GM12864 (cell line): ENCODE measurements around the gene PDE4A.
A peak's percentile ranks its signal among the peaks of the same experiment; 100 is the strongest.

Experiments used
- DNase-seq: peaks from one replicate; pipeline ENCODE4 v3.0.0-alpha.2; 2011; ENCODE audit warnings: low read depth
- H3K4me3 ChIP-seq: 2 replicates; pipeline ENCODE4 v1.5.1; 2011; ENCODE audit warnings: mild to moderate bottlenecking, low read depth, low read length, control low read depth
- TF ChIP-seq, protein P1 (sequence below): IDR thresholded peaks from 2 replicates; pipeline ENCODE4 v1.5.1; 2011; ENCODE audit warnings: low read depth, mild to moderate bottlenecking, moderate library complexity, low read length, control low read depth, inconsistent platforms; ENCODE audit errors: missing control alignments

PDE4A gene

DNA sequence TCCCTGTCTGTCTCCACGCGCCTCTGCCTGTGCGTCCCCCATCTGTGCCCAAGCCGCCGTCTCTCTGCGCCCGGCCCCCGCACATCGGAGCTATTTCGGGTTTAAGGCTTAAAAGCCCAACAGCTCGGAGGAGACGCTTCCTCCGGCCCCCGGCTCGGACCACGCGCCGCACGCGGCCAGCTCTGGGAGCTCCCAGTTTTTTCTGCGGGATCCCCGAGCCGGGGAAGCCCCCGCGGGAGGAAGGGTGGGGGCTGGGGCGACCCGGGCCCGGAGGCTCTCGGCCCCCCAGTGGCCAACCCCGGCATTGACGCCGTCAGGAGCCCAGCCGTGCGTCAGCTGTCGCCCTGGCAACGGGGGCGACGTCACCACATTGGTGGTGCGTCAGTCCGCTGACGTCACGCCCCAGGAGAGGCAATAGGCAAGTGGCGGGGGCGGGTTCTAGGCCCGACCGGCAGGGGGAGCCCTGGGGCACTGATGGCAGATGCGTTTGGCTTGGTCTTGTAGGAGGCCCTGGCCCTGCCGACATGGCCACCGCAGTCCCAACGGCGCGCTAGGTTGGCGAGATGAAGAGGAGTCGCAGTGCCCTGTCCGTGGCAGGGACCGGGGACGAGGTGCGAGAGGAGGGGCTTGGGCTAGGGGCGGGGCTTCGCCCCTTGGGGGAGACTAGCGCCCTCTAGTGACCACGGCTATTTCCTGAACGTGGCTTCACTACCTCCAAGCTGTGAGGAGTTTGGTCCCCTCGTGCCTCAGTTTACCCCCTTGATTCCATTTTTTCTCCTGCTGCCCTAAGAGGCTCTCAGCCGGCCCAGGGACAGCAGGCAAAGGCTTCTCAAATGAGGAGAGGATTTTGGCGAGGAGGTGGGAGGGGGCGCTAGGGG, 3.7 kb upstream of the PDE4A start:
- DNase-seq = peak; percentile 77
- peak overlapping the region; percentile 58 for H3K4me3 ChIP-seq
- TF ChIP-seq, protein P1, sequence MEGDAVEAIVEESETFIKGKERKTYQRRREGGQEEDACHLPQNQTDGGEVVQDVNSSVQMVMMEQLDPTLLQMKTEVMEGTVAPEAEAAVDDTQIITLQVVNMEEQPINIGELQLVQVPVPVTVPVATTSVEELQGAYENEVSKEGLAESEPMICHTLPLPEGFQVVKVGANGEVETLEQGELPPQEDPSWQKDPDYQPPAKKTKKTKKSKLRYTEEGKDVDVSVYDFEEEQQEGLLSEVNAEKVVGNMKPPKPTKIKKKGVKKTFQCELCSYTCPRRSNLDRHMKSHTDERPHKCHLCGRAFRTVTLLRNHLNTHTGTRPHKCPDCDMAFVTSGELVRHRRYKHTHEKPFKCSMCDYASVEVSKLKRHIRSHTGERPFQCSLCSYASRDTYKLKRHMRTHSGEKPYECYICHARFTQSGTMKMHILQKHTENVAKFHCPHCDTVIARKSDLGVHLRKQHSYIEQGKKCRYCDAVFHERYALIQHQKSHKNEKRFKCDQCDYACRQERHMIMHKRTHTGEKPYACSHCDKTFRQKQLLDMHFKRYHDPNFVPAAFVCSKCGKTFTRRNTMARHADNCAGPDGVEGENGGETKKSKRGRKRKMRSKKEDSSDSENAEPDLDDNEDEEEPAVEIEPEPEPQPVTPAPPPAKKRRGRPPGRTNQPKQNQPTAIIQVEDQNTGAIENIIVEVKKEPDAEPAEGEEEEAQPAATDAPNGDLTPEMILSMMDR = peak; percentile 91

DNA sequence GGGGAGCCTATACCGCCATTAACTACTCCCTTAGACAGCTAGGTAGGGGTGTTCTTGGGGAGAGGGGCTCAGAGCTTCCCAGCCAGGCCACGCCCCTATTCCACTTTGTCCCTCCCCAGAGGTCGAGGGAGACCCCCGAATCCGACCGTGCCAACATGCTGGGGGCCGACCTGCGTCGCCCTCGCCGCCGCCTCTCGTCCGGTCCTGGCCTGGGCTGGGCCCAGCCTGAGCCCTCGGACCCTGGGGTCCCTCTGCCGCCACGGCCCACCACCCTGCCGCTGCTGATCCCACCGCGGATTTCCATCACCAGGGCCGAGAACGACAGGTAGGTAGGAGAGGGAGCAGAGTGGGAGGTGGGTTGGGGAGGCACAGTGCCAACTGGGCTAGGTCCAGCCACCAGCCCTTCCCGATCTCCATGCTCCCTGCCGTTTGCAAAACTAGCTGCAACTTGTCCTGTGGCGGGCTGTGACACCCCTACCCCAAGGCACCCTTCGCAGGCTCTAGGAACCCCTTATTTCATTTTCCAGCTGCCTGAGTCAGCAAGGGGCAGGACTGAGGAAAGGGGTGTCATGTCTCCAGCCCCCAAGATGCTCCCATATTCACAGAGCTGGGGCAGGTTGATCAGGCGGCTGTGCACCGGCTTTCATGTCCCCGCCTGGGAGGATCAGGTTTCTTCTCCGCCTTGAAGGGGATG, 2.6 kb upstream of the PDE4A start:
- H3K4me3 ChIP-seq = no peak overlapping the region
- TF ChIP-seq, protein P1 = no peak
- DNase-seq = no peak

DNA sequence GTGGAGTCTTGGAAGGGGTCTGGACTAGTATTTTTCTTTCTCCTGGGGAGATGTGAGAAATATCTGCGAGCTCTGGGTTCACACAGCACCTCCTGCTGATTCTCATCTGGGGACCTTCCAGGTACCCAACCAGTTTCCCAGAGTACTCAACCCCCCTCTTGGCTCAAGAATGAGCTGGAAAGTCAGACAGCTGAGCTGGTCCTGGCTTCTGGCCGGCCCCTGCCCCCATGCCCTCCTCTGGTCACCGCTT, 2.2 kb upstream of the PDE4A start:
- H3K4me3 ChIP-seq = no peak overlapping the region
- TF ChIP-seq, protein P1 = no peak
- DNase-seq = no peak

DNA sequence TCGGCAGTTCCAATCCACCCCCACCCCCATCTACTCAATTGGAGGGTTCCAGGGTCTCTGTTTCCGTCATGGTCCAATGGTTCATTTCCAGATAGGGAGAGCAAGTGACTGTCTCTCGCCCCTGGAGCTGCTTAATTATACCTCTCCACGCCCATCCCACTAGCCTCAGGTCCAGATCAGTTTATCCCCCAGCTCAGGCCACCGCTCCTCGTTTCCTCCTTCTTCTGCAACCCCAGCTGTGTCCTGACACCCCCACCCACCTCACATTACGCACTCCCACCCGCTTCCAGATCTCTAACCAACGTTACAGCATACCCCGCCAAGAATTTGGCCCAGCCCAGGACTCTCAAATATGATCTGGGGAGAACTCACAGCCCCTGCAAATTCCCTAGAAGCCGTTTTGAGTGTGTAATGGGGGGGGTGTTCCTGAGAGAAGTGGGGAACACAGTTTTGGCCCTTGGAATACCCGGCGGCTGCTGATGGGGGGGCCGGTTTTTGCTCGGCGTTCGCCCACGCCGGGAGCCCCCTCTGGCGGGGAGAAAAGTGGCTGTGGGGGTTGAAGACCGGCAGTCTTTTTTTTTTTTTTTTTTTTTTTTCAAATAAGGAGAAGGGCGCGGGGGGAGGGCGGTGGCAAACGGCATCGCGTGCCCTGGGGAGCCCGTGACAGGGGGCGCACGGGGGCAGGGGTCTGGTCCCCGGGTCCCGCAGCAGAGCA, 1.7 kb upstream of the PDE4A start:
- DNase-seq = no peak
- TF ChIP-seq, protein P1 = no peak
- peak overlapping the region; percentile 56 for H3K4me3 ChIP-seq

DNA sequence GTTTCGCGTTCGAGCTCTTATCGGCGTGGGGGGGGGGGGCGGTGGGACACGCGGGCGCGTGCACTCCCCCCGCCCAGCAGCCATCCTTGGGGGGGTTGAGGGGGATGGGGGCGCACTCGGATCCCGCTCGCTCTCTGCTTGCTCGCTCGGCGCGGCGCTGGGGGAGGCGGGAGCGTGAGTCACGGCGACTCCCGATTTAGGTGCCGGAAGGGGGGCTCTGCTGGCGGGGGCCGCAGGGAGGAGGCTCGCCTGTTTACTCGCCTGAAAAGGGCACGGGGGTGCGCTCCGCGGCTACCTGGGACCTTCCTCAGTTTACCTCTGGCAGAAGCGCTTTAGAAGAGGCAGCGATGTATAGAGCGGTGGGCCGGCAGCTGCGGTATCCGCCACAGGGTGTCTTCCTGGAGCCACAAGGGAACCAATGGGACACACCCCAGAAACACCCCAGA, 1.1 kb upstream of the PDE4A start:
- DNase-seq = no peak
- peak overlapping the region; percentile 56 for H3K4me3 ChIP-seq
- TF ChIP-seq, protein P1 = no peak

DNA sequence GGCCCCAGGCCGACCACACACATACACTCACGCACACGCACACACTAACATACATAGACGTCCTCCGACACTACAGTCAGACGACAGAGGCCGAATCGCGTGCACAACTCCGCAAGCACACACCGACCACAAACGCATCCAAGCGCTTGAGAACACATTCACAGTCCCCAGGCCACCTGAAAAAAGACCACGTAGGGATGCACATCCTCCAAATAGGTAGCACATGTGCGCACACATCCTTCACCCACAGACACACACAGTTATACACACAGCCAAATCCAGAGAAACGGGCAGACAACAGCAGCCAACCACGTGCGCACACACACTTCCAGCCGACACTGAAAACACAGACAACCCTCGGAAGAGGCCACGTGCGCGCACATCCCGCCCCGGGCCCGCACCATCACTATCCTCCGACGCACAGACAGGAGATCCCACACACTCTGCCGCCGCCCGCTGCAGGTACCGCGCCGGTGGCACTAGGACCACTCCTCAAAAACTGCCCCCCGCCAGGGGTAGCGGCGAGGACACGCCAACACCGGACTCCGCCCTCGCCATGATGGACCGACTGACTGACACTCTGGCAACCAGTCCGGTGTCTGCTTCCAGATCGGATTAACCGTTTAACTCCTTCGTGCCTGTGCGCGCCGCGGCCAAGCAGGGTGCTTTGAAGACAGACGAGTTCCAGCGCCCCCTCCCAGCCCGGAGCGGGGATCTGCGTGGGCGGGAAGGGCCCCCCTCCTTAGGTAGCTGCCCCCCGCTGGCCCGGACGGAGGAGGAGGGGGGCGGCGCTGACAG, 493 bp upstream of the PDE4A start:
- peak overlapping the region; percentile 56 for H3K4me3 ChIP-seq
- TF ChIP-seq, protein P1 = no peak
- no peak for DNase-seq
